Stimulated activated CD4-positive, alpha-beta T cell treated with anti-CD3 and anti-CD28 coated beads, Interleukin-2, amount 100 ng/mL, for 24 hours (primary cell): ENCODE results near the gene PCLO.
"Not testable (repeated sequence)": the region's sequence is repeated elsewhere in the genome, so short reads cannot be mapped to it uniquely, and the experiment has no call there.

Experiments
- DNase-seq, 2 donors: peaks; one replicate each; pipeline ENCODE4 v3.0.0-alpha.2; 2020

Gene PCLO

GRCh38 chr7:83038787-83039186 lies 123.9 kb downstream of the PCLO start:
- no peak for DNase-seq

GRCh38 chr7:83036721-83037380 lies 125.8 kb downstream of the PCLO start:
- DNase-seq = no peak

- DNase-seq = no peak
Observed at GRCh38 chr7:83036130-83036529, 126.6 kb downstream of the PCLO start.

GRCh38 chr7:83032195-83032594 lies 130.5 kb downstream of the PCLO start:
- DNase-seq = no peak

GRCh38 chr7:83023817-83024665 lies 138.6 kb downstream of the PCLO start:
- DNase-seq = not testable (repeated sequence)

GRCh38 chr7:83021032-83021431 lies 141.7 kb downstream of the PCLO start:
- DNase-seq = no peak

GRCh38 chr7:83020161-83020560 lies 142.5 kb downstream of the PCLO start:
- DNase-seq = no peak

GRCh38 chr7:83015916-83016315 lies 146.8 kb downstream of the PCLO start:
- no peak for DNase-seq

- no peak for DNase-seq
Observed at GRCh38 chr7:83014546-83014945, 148.1 kb downstream of the PCLO start.

- no peak for DNase-seq
Observed at GRCh38 chr7:83011954-83012353, 150.7 kb downstream of the PCLO start.

- no peak for DNase-seq
Observed at GRCh38 chr7:83005410-83005809, 157.3 kb downstream of the PCLO start.

- no peak for DNase-seq
Observed at GRCh38 chr7:83001362-83002040, 161.2 kb downstream of the PCLO start.

- DNase-seq = no peak
Observed at GRCh38 chr7:82998436-82998835, 164.2 kb downstream of the PCLO start.

- no peak for DNase-seq
Observed at GRCh38 chr7:82985144-82985802, 177.4 kb downstream of the PCLO start.

GRCh38 chr7:82980130-82980788 lies 182.4 kb downstream of the PCLO start:
- no peak for DNase-seq

- no peak for DNase-seq
Observed at GRCh38 chr7:82975811-82976468, 186.7 kb downstream of the PCLO start.

- DNase-seq = no peak
Observed at GRCh38 chr7:82972135-82972534, 190.5 kb downstream of the PCLO start.

- no peak for DNase-seq
Observed at GRCh38 chr7:82965088-82966036, 197.3 kb downstream of the PCLO start.

- no peak for DNase-seq
Observed at GRCh38 chr7:82964150-82964882, 198.4 kb downstream of the PCLO start.

GRCh38 chr7:82961240-82961639 lies 201.4 kb downstream of the PCLO start:
- DNase-seq = no peak
